T-helper 2 cell treated with Interferon-gamma antibody and Interleukin-4, amounts not matched to agents 5 μg/mL and 100 μg/mL, for 36 hours (primary cell): ENCODE results near the gene ISM2.

Source experiments
- DNase-seq: peaks from one replicate; pipeline ENCODE4 v3.0.0; 2021; ENCODE audit warnings: low spot score
- H3K27ac Mint-ChIP-seq: one replicate; pipeline ENCODE4 v1.8.0; 2021; ENCODE audit warnings: mild to moderate bottlenecking, mixed read lengths
- H3K27me3 Mint-ChIP-seq: one replicate; pipeline ENCODE4 v1.8.0; 2021; ENCODE audit warnings: low read depth, mixed read lengths
- H3K36me3 Mint-ChIP-seq: one replicate; pipeline ENCODE4 v1.8.0; 2021; ENCODE audit warnings: low read depth, mixed read lengths
- H3K4me1 Mint-ChIP-seq: one replicate; pipeline ENCODE4 v1.8.0; 2021; ENCODE audit warnings: low read depth, mixed read lengths
- H3K4me3 Mint-ChIP-seq: one replicate; pipeline ENCODE4 v1.8.0; 2022; ENCODE audit warnings: mild to moderate bottlenecking, moderate library complexity, mixed read lengths
- H3K9me3 Mint-ChIP-seq: one replicate; pipeline ENCODE4 v1.8.0; 2021; ENCODE audit warnings: mixed read lengths

Gene ISM2

DNA sequence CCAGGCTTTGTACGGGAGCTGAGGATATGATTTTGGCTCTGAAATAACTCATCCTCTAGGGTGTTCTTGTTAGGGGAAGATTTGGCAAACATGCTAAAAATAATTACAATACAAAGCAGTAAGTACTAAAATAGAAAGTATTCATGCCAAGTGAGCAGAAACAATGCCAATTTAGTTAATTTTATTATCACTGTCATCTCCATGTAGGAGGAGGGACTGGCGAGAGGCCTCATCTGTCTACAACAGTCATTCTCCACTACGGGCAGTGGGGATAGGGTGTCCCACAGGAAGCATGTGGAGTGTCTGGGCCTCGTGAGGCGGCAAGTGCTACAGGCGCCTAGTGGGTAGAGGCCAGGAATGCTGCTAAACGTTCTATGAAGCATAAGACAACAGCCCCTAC, 3.3 kb downstream of the ISM2 start:
- H3K36me3 Mint-ChIP-seq = no peaks in the 10 kb centered on the region
- no peaks in the 10 kb centered on the region for H3K9me3 Mint-ChIP-seq
- no peaks in the 10 kb centered on the region for H3K4me1 Mint-ChIP-seq
- peaks cover 32% of the 10 kb centered on the region for H3K27me3 Mint-ChIP-seq
- H3K27ac Mint-ChIP-seq = no peak overlapping the region
- DNase-seq = no peak
- no peak overlapping the region for H3K4me3 Mint-ChIP-seq

- DNase-seq = no peak
- no peak overlapping the region for H3K27ac Mint-ChIP-seq
- H3K27me3 Mint-ChIP-seq = peaks cover 6% of the 10 kb centered on the region
- H3K4me1 Mint-ChIP-seq = no peaks in the 10 kb centered on the region
- no peak overlapping the region for H3K4me3 Mint-ChIP-seq
- no peaks in the 10 kb centered on the region for H3K36me3 Mint-ChIP-seq
- H3K9me3 Mint-ChIP-seq = no peaks in the 10 kb centered on the region
Measured at GRCh38 chr14:77491056-77491455, 7.6 kb downstream of the ISM2 start.

DNA sequence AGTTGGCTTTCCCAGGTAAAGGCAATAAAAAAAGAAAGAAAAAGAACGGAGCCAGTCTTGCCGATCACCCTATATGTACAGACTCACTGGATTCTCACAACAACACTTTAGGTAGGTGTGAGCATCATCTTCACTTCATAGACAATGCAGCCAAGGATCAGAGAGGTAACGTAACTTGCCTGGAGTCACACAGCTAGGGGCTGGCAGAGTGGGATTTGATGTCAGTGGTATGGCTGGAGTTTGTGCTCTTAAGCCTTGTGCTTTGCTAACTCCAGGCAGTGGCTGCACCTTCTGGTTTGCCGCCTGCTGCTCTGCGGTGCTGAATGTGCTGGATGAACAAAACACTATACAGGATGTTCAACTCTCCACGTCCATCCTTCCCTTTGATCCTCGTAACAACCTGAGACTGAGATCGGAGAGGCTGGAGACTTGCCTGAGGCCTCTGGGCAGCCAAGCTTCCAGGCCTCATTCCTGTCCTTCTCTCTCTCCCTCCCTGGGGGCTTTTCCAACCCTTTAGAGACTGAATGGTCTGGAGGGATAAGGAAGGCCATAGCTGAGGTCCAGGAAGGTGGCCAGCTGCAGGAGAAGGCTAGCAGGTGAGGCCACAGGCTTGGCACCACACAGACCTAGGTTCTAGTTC, 8.1 kb downstream of the ISM2 start:
- Mint-ChIP-seq H3K27me3 (peaks cover under 1% of the 10 kb centered on the region), H3K9me3 (no peaks in the 10 kb centered on the region), H3K27ac (no peak overlapping the region), H3K36me3 (no peaks in the 10 kb centered on the region), H3K4me3 (no peak overlapping the region), H3K4me1 (no peaks in the 10 kb centered on the region)
- DNase-seq = no peak

- Mint-ChIP-seq H3K36me3 (no peaks in the 10 kb centered on the region), H3K27me3 (no peaks in the 10 kb centered on the region), H3K4me3 (no peak overlapping the region), H3K27ac (no peak overlapping the region), H3K4me1 (no peaks in the 10 kb centered on the region), H3K9me3 (no peaks in the 10 kb centered on the region)
- no peak for DNase-seq
Measured at GRCh38 chr14:77489041-77489440, 9.6 kb downstream of the ISM2 start.

DNA sequence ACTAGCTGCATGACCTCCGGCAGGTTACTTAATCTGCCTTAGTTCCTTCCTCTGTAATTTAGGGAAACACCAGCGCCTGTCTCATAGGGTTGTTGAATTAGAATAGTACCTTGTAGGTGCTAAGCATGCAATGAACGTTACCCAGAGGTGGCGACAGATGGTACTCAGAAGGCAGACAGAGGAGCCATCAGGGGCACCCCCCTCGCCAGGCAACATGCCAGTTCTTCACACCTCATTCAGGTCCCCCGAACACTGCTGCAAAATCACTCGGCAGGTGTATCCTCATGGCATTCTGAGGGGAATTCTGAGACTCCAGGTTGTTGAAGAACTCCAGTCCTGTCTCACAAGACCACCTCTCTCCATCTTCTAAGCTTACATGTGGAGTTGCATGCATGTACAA, 10.1 kb downstream of the ISM2 start:
- no peaks in the 10 kb centered on the region for H3K9me3 Mint-ChIP-seq
- H3K4me3 Mint-ChIP-seq = no peak overlapping the region
- no peak for DNase-seq
- no peak overlapping the region for H3K27ac Mint-ChIP-seq
- H3K4me1 Mint-ChIP-seq = no peaks in the 10 kb centered on the region
- no peaks in the 10 kb centered on the region for H3K27me3 Mint-ChIP-seq
- H3K36me3 Mint-ChIP-seq = no peaks in the 10 kb centered on the region

GRCh38 chr14:77485901-77486678, 12.5 kb downstream of the ISM2 start:
- DNase-seq = no peak
- Mint-ChIP-seq H3K27me3 (no peaks in the 10 kb centered on the region), H3K36me3 (no peaks in the 10 kb centered on the region), H3K4me3 (no peak overlapping the region), H3K4me1 (no peaks in the 10 kb centered on the region), H3K9me3 (no peaks in the 10 kb centered on the region), H3K27ac (no peak overlapping the region)

GRCh38 chr14:77485256-77485655, 13.4 kb downstream of the ISM2 start:
- Mint-ChIP-seq H3K9me3 (no peaks in the 10 kb centered on the region), H3K36me3 (no peaks in the 10 kb centered on the region), H3K27me3 (no peaks in the 10 kb centered on the region), H3K4me3 (no peak overlapping the region), H3K27ac (no peak overlapping the region), H3K4me1 (no peaks in the 10 kb centered on the region)
- no peak for DNase-seq

DNA sequence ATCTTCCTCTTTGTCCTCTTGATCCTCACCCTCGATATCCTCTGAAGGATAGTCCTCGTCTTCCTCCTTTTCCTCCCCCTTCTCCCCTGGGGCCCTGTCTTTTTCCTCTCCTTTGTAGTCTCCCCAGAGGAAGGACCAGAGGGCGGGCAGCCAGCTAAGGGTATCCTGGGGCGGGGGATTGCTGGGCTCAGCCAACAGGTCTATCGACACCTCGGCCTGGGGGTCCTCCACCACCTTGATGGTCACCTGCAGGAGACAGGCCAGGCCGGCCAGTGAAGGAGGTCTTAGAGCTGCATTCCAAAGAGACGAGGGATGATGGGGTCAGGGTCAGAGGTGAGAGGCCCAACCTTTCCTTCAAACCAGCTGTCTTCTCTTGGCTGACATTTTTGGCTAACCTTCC, 16.2 kb downstream of the ISM2 start:
- Mint-ChIP-seq H3K27me3 (no peaks in the 10 kb centered on the region), H3K9me3 (no peaks in the 10 kb centered on the region), H3K4me3 (no peak overlapping the region), H3K36me3 (no peaks in the 10 kb centered on the region), H3K27ac (no peak overlapping the region), H3K4me1 (no peaks in the 10 kb centered on the region)
- no peak for DNase-seq

DNA sequence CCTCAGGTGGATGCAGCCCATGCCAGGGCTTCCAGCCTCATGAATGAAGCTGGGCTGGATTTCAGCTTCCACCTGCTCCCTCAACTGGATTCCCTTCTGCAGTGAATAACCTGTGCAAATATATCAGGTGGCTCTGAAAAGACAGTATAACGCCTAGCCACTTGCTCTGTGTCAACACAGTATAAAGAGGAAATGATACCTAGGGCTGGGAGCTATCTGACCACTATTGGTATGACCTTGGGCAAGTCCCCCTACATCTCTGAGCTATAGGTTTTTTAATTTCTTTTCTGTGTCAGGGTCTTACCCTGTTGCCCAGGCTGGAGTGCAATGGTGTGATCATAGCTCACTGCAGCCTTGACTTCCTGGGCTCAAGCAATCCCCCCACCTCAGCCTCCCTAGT, 19.8 kb downstream of the ISM2 start:
- H3K4me1 Mint-ChIP-seq = no peaks in the 10 kb centered on the region
- no peaks in the 10 kb centered on the region for H3K9me3 Mint-ChIP-seq
- H3K4me3 Mint-ChIP-seq = no peak overlapping the region
- no peak overlapping the region for H3K27ac Mint-ChIP-seq
- H3K36me3 Mint-ChIP-seq = no peaks in the 10 kb centered on the region
- H3K27me3 Mint-ChIP-seq = no peaks in the 10 kb centered on the region
- DNase-seq = no peak

- no peak overlapping the region for H3K27ac Mint-ChIP-seq
- no peaks in the 10 kb centered on the region for H3K36me3 Mint-ChIP-seq
- no peaks in the 10 kb centered on the region for H3K9me3 Mint-ChIP-seq
- H3K4me1 Mint-ChIP-seq = no peaks in the 10 kb centered on the region
- no peaks in the 10 kb centered on the region for H3K27me3 Mint-ChIP-seq
- DNase-seq = no peak
- H3K4me3 Mint-ChIP-seq = no peak overlapping the region
Measured at GRCh38 chr14:77478029-77478428, 20.6 kb downstream of the ISM2 start.

- no peak overlapping the region for H3K27ac Mint-ChIP-seq
- H3K4me3 Mint-ChIP-seq = no peak overlapping the region
- DNase-seq = no peak
- no peaks in the 10 kb centered on the region for H3K4me1 Mint-ChIP-seq
- no peaks in the 10 kb centered on the region for H3K9me3 Mint-ChIP-seq
- H3K27me3 Mint-ChIP-seq = no peaks in the 10 kb centered on the region
- H3K36me3 Mint-ChIP-seq = no peaks in the 10 kb centered on the region
Measured at GRCh38 chr14:77475432-77476115, 23.0 kb downstream of the ISM2 start.

DNA sequence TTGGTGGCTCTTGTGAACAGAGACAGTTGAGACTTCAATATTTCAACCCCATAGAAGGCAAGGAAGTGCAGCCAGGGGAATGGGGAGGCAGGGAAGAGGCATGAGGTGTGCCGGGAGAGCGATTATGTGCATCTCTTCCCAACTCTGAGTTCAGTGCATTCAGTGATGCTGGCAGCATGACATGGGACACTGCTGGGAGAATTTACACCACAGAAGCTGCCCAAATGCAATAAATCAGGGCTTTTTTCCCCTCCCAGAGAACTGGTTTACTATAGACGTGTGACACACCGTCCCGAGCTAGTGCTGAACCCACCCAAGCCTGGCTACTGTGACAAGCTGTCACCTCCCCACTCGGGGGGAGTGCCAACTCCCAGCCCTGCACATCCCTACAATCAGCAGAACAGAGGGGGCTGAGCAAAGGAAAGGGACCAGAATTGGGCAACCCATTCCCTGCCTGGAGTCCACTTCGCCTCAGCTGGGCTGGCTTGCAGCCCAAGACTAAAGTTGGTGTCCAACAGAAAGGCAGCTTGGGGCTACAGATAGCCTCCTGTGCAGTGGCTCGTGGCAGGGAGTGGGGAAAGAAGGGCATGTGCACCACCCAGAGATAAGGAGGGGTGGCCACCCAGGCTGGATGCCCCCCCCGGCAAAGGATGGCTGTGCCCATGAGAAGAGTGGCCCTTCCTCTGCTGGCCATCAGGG, 24.0 kb downstream of the ISM2 start:
- Mint-ChIP-seq H3K9me3 (no peaks in the 10 kb centered on the region), H3K4me3 (no peak overlapping the region), H3K4me1 (no peaks in the 10 kb centered on the region), H3K36me3 (peaks cover 1% of the 10 kb centered on the region), H3K27ac (no peak overlapping the region), H3K27me3 (no peaks in the 10 kb centered on the region)
- DNase-seq = no peak

GRCh38 chr14:77473921-77474320, 24.7 kb downstream of the ISM2 start:
- Mint-ChIP-seq H3K27ac (no peak overlapping the region), H3K4me3 (no peak overlapping the region), H3K27me3 (no peaks in the 10 kb centered on the region)

More at GRCh38 chr14:77473921-77474320, 24.7 kb downstream of the ISM2 start:
- no peaks in the 10 kb centered on the region for H3K4me1 Mint-ChIP-seq
- no peak for DNase-seq
- peaks cover 8% of the 10 kb centered on the region for H3K36me3 Mint-ChIP-seq
- H3K9me3 Mint-ChIP-seq = no peaks in the 10 kb centered on the region
